ENCODE results near the gene FAM89B.
A peak's percentile ranks its signal among the peaks of the same experiment; 100 is the strongest.

Gene FAM89B

GRCh38 chr11:65588199-65589054 lies 16.1 kb downstream of the FAM89B start:
- Histone ChIP-seq H3K56ac (ENCODE audit: low read length) (no peak overlapping the region), H2BK120ac (ENCODE audit: low read depth, low read length) (no peak overlapping the region), H2BK15ac (replicated peaks; ENCODE audit: low read depth) (no peak overlapping the region), H4K5ac (ENCODE audit: low read length) (no peak overlapping the region), H2BK5ac (ENCODE audit: low read length) (no peak overlapping the region), H3K18ac (ENCODE audit: low read length) (no peak overlapping the region), H4K8ac (ENCODE audit: low read depth, low read length) (no peak overlapping the region), H3K4me3 (ENCODE audit: low read length) (no peak overlapping the region), H3K4ac (ENCODE audit: low read depth, low read length) (no peak overlapping the region), H2AK5ac (ENCODE audit: low read length) (peak overlapping the region; percentile 62), H3K27me3 (ENCODE audit: insufficient read depth, low read length, poor library complexity) (peaks cover 6% of the 10 kb centered on the region), H3K27ac (ENCODE audit: low read depth, low read length) (no peak overlapping the region), H3K9ac (ENCODE audit: low read length) (no peak overlapping the region), H3K36me3 (ENCODE audit: control insufficient read depth, insufficient read depth, low read length) (no peaks in the 10 kb centered on the region), H3K79me1 (ENCODE audit: low read length) (no peaks in the 10 kb centered on the region), H3K79me2 (ENCODE audit: control insufficient read depth, insufficient read depth, low read length) (no peaks in the 10 kb centered on the region), H3K23ac (ENCODE audit: low read length) (no peak overlapping the region), H3K4me2 (ENCODE audit: low read length) (no peak overlapping the region), H3K4me1 (ENCODE audit: control insufficient read depth, low read depth, low read length) (no peaks in the 10 kb centered on the region)
- WGBS (ENCODE audit: extremely low coverage, insufficient coverage, low lambda C conversion rate), result no CpG with 5 or more reads among the region's 13 CpGs
- peak; percentile 80 for DNase-seq

DNA sequence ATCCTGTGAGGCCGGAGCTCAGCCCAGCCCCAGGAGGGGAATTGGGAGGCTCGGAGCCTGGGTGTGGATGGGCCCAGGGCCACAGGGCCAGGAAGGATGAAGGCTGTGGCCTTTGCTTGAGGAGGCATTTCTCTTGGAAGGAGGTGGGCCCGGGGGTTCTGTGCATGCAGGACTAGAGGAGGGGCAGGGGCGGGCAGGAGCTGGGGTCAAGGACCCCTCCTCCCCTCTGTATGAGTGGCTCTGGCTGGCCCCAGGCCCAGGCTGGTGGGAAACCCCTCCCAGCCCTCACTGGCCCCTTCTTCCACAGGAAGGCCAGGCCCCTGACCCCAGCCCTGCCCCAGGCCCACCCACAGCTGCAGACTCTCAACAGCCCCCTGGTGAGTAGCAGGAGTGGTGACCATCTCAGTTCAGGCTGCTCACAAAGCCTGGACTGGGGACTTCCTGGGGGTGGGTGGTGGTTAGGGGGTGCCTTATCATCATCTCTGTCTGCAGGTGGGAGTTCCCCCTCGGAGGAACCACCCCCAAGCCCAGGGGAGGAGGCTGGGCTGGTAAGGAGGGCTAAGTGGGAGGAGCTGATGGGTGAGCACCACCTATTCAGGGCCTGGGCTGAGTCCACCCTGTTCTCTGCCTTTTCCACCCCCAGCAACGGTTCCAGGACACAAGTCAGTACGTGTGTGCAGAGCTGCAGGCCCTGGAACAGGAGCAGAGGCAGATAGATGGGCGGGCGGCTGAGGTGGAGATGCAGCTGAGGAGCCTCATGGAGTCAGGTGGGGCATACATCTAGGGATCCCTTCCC lies 17.3 kb downstream of the FAM89B start:
- no peak overlapping the region for H3K9ac ChIP-seq (ENCODE audit: low read length)
- no peaks in the 10 kb centered on the region for H3K79me2 ChIP-seq (ENCODE audit: control insufficient read depth, insufficient read depth, low read length)
- WGBS (ENCODE audit: extremely low coverage, insufficient coverage, low lambda C conversion rate), result no CpG with 5 or more reads among the region's 9 CpGs
- no peak overlapping the region for H2BK15ac ChIP-seq (replicated peaks; ENCODE audit: low read depth)
- no peaks in the 10 kb centered on the region for H3K36me3 ChIP-seq (ENCODE audit: control insufficient read depth, insufficient read depth, low read length)
- no peak overlapping the region for H3K4ac ChIP-seq (ENCODE audit: low read depth, low read length)
- H3K4me1 ChIP-seq (ENCODE audit: control insufficient read depth, low read depth, low read length), result no peaks in the 10 kb centered on the region
- peaks cover 6% of the 10 kb centered on the region for H3K27me3 ChIP-seq (ENCODE audit: insufficient read depth, low read length, poor library complexity)
- DNase-seq, result no peak
- no peak overlapping the region for H3K23ac ChIP-seq (ENCODE audit: low read length)
- no peak overlapping the region for H3K4me2 ChIP-seq (ENCODE audit: low read length)
- H3K79me1 ChIP-seq (ENCODE audit: low read length), result no peaks in the 10 kb centered on the region
- H4K8ac ChIP-seq (ENCODE audit: low read depth, low read length), result no peak overlapping the region
- no peak overlapping the region for H2AK5ac ChIP-seq (ENCODE audit: low read length)
- H3K27ac ChIP-seq (ENCODE audit: low read depth, low read length), result no peak overlapping the region
- no peak overlapping the region for H3K4me3 ChIP-seq (ENCODE audit: low read length)
- H2BK120ac ChIP-seq (ENCODE audit: low read depth, low read length), result no peak overlapping the region
- H2BK5ac ChIP-seq (ENCODE audit: low read length), result no peak overlapping the region
- no peak overlapping the region for H3K56ac ChIP-seq (ENCODE audit: low read length)
- no peak overlapping the region for H4K5ac ChIP-seq (ENCODE audit: low read length)
- H3K18ac ChIP-seq (ENCODE audit: low read length), result no peak overlapping the region

DNA sequence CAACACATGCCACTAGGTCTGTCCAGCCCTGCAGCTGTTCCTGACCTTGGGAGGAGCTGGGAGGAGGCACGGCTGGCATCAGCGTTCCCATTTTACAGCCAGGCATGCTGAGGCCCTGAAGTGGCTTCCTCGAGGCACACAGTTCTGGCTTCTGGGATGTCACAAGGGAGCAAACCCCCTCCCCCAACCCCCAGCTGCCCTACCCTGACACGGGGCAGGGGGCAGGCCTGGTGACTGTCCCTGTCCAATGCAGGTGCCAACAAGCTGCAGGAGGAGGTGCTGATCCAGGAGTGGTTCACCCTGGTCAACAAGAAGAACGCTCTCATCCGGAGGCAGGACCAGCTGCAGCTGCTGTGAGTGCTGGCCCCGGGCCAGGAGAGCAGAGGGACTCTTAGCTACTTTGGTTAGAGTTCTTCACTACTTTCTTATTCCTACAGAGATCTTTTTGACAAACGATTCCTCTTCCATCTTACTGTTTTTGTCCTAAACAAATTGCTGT lies 18.0 kb downstream of the FAM89B start:
- H3K27ac ChIP-seq (ENCODE audit: low read depth, low read length), result no peak overlapping the region
- no CpG with 5 or more reads among the region's 8 CpGs for WGBS (ENCODE audit: extremely low coverage, insufficient coverage, low lambda C conversion rate)
- DNase-seq, result no peak

GRCh38 chr11:65591939-65592857 lies 19.9 kb downstream of the FAM89B start:
- peak overlapping the region; percentile 73 for H3K9ac ChIP-seq (ENCODE audit: low read length)
- no peaks in the 10 kb centered on the region for H3K36me3 ChIP-seq (ENCODE audit: control insufficient read depth, insufficient read depth, low read length)
- no peak overlapping the region for H2BK15ac ChIP-seq (replicated peaks; ENCODE audit: low read depth)
- no peaks in the 10 kb centered on the region for H3K79me1 ChIP-seq (ENCODE audit: low read length)
- H3K4ac ChIP-seq (ENCODE audit: low read depth, low read length), result no peak overlapping the region
- H3K18ac ChIP-seq (ENCODE audit: low read length), result peak overlapping the region; percentile 53
- peak; percentile 94 for DNase-seq
- no CpG with 5 or more reads among the region's 106 CpGs for WGBS (ENCODE audit: extremely low coverage, insufficient coverage, low lambda C conversion rate)
- peak overlapping the region; percentile 89 for H3K23ac ChIP-seq (ENCODE audit: low read length)
- peak overlapping the region; percentile 77 for H3K4me2 ChIP-seq (ENCODE audit: low read length)
- H2BK120ac ChIP-seq (ENCODE audit: low read depth, low read length), result no peak overlapping the region
- peak overlapping the region; percentile 87 for H3K56ac ChIP-seq (ENCODE audit: low read length)
- peaks cover 4% of the 10 kb centered on the region for H3K27me3 ChIP-seq (ENCODE audit: insufficient read depth, low read length, poor library complexity)
- no peak overlapping the region for H2AK5ac ChIP-seq (ENCODE audit: low read length)
- no peak overlapping the region for H2BK5ac ChIP-seq (ENCODE audit: low read length)
- H3K4me1 ChIP-seq (ENCODE audit: control insufficient read depth, low read depth, low read length), result no peaks in the 10 kb centered on the region
- H4K5ac ChIP-seq (ENCODE audit: low read length), result no peak overlapping the region
- no peak overlapping the region for H3K27ac ChIP-seq (ENCODE audit: low read depth, low read length)
- H4K8ac ChIP-seq (ENCODE audit: low read depth, low read length), result no peak overlapping the region
- H3K4me3 ChIP-seq (ENCODE audit: low read length), result peak overlapping the region; percentile 13
- no peaks in the 10 kb centered on the region for H3K79me2 ChIP-seq (ENCODE audit: control insufficient read depth, insufficient read depth, low read length)

More for the DNA sequence above, 18.0 kb downstream of the FAM89B start:
- H3K4me1 ChIP-seq (ENCODE audit: control insufficient read depth, low read depth, low read length), result no peaks in the 10 kb centered on the region
- no peak overlapping the region for H3K4me2 ChIP-seq (ENCODE audit: low read length)
- H2BK5ac ChIP-seq (ENCODE audit: low read length), result no peak overlapping the region
- peaks cover 6% of the 10 kb centered on the region for H3K27me3 ChIP-seq (ENCODE audit: insufficient read depth, low read length, poor library complexity)
- no peak overlapping the region for H3K23ac ChIP-seq (ENCODE audit: low read length)
- H2AK5ac ChIP-seq (ENCODE audit: low read length), result no peak overlapping the region
- H3K36me3 ChIP-seq (ENCODE audit: control insufficient read depth, insufficient read depth, low read length), result no peaks in the 10 kb centered on the region
- H3K79me1 ChIP-seq (ENCODE audit: low read length), result no peaks in the 10 kb centered on the region
- H3K56ac ChIP-seq (ENCODE audit: low read length), result no peak overlapping the region
- no peak overlapping the region for H2BK120ac ChIP-seq (ENCODE audit: low read depth, low read length)
- no peak overlapping the region for H3K4me3 ChIP-seq (ENCODE audit: low read length)
- no peak overlapping the region for H4K5ac ChIP-seq (ENCODE audit: low read length)
- no peaks in the 10 kb centered on the region for H3K79me2 ChIP-seq (ENCODE audit: control insufficient read depth, insufficient read depth, low read length)
- no peak overlapping the region for H3K18ac ChIP-seq (ENCODE audit: low read length)
- no peak overlapping the region for H2BK15ac ChIP-seq (replicated peaks; ENCODE audit: low read depth)
- no peak overlapping the region for H3K4ac ChIP-seq (ENCODE audit: low read depth, low read length)
- H3K9ac ChIP-seq (ENCODE audit: low read length), result no peak overlapping the region
- no peak overlapping the region for H4K8ac ChIP-seq (ENCODE audit: low read depth, low read length)

- Histone ChIP-seq H3K18ac (ENCODE audit: low read length) (peak overlapping the region; percentile 15), H2BK5ac (ENCODE audit: low read length) (no peak overlapping the region), H3K4me1 (ENCODE audit: control insufficient read depth, low read depth, low read length) (no peaks in the 10 kb centered on the region), H3K4me2 (ENCODE audit: low read length) (peak overlapping the region; percentile 77), H3K9ac (ENCODE audit: low read length) (peak overlapping the region; percentile 11), H4K5ac (ENCODE audit: low read length) (no peak overlapping the region), H2BK15ac (replicated peaks; ENCODE audit: low read depth) (no peak overlapping the region), H3K4me3 (ENCODE audit: low read length) (no peak overlapping the region), H3K4ac (ENCODE audit: low read depth, low read length) (no peak overlapping the region), H3K27me3 (ENCODE audit: insufficient read depth, low read length, poor library complexity) (peaks cover 4% of the 10 kb centered on the region), H3K79me1 (ENCODE audit: low read length) (no peaks in the 10 kb centered on the region), H3K36me3 (ENCODE audit: control insufficient read depth, insufficient read depth, low read length) (no peaks in the 10 kb centered on the region), H3K27ac (ENCODE audit: low read depth, low read length) (no peak overlapping the region), H3K23ac (ENCODE audit: low read length) (peak overlapping the region; percentile 98), H2BK120ac (ENCODE audit: low read depth, low read length) (no peak overlapping the region), H2AK5ac (ENCODE audit: low read length) (no peak overlapping the region), H3K79me2 (ENCODE audit: control insufficient read depth, insufficient read depth, low read length) (no peaks in the 10 kb centered on the region), H3K56ac (ENCODE audit: low read length) (peak overlapping the region; percentile 87), H4K8ac (ENCODE audit: low read depth, low read length) (no peak overlapping the region)
- DNase-seq, result no peak
- whole genome bisulfite sequencing (ENCODE audit: extremely low coverage, insufficient coverage, low lambda C conversion rate), result no CpG with 5 or more reads among the region's 22 CpGs
Measured at GRCh38 chr11:65592858-65593517, 20.6 kb downstream of the FAM89B start.
